ENCODE measurements around the gene HEBP2. TPM values are rescaled to one million over a fixed set of nuclear protein-coding genes. Genes with fewer than 3 reads are reported as not detected.

The HEBP2 gene
- total RNA-seq, 2 experiments from 2014 or later: 31.8 to 32.9 TPM

- Mint-ChIP-seq H3K36me3 (ENCODE audit: low read depth) (no peaks in the 10 kb centered on the region), H3K9me3 (no peaks in the 10 kb centered on the region), H3K4me1 (ENCODE audit: low read depth) (peaks cover 6% of the 10 kb centered on the region), H3K4me3 (no peak overlapping the region), H3K27ac (no peak overlapping the region), H3K27me3 (no peaks in the 10 kb centered on the region)
- Histone ChIP-seq H3K27ac (ENCODE audit: low read depth in 1 of 2, low read length in 2 of 2) (no peak overlapping the region), H3K36me3 (ENCODE audit: insufficient read depth, low read length) (no peaks in the 10 kb centered on the region), H3K4me1 (ENCODE audit: insufficient read depth, low read length) (peaks cover 3% of the 10 kb centered on the region), H3K9me3 (ENCODE audit: control insufficient read depth in 1 of 2, insufficient read depth in 1 of 2, low read length in 2 of 2) (no peaks in the 10 kb centered on the region), H3K4me3 (ENCODE audit: low read length) (no peak overlapping the region), H3K27me3 (ENCODE audit: control insufficient read depth in 1 of 2, insufficient read depth in 2 of 2, low read length in 2 of 2) (no peaks in the 10 kb centered on the region)
- intact Hi-C loops (cut with DNase I, micrococcal nuclease): loop anchor here (1.0 to 5.0 kb wide), 5 partner anchors 80 to 338 kb away; no protein-coding TSS in a partner anchor
- no peak for ATAC-seq (ENCODE audit: poor library complexity)
- CTCF ChIA-PET: interaction anchor here (0.9 to 2.0 kb wide), 6 partner anchors 25 to 91 kb away, joined by 3 to 11 read pairs (median 4); no protein-coding TSS in a partner anchor
- DNase-seq: no peak
- POLR2A ChIA-PET: interaction anchor here (1.0 kb wide), 1 partner anchor 26 kb away, joined by 5 read pairs; no protein-coding TSS in a partner anchor
- no peak for TF ChIP-seq CTCF (IDR thresholded peaks at IDR 0.05)
These were observed 25.7 kb downstream of the HEBP2 start for GRCh38 chr6:138429761-138430160.

GRCh38 chr6:138430361-138431145, 26.5 kb downstream of the HEBP2 start:
- Histone ChIP-seq H3K4me3 (ENCODE audit: low read length) (no peak overlapping the region), H3K9me3 (ENCODE audit: control insufficient read depth in 1 of 2, insufficient read depth in 1 of 2, low read length in 2 of 2) (no peaks in the 10 kb centered on the region), H3K27me3 (ENCODE audit: control insufficient read depth in 1 of 2, insufficient read depth in 2 of 2, low read length in 2 of 2) (no peaks in the 10 kb centered on the region), H3K36me3 (ENCODE audit: insufficient read depth, low read length) (no peaks in the 10 kb centered on the region), H3K4me1 (ENCODE audit: insufficient read depth, low read length) (peaks cover 3% of the 10 kb centered on the region), H3K27ac (ENCODE audit: low read depth in 1 of 2, low read length in 2 of 2) (no peak overlapping the region)
- H3K36me3 Mint-ChIP-seq (ENCODE audit: low read depth): no peaks in the 10 kb centered on the region
- POLR2A ChIA-PET: no interaction called here
- TF ChIP-seq CTCF (IDR thresholded peaks at IDR 0.05): no peak
- H3K27ac Mint-ChIP-seq: no peak overlapping the region
- intact Hi-C loops (cut with DNase I, micrococcal nuclease): no loop called here
- H3K4me3 Mint-ChIP-seq: no peak overlapping the region
- peaks cover 6% of the 10 kb centered on the region for H3K4me1 Mint-ChIP-seq (ENCODE audit: low read depth)
- no peak for DNase-seq
- CTCF ChIA-PET: interaction anchor here (0.9 to 2.0 kb wide), 4 partner anchors 78 to 90 kb away, joined by 4 to 11 read pairs (median 6); no protein-coding TSS in a partner anchor
- no peak for ATAC-seq (ENCODE audit: poor library complexity)
- no peaks in the 10 kb centered on the region for H3K9me3 Mint-ChIP-seq
- no peaks in the 10 kb centered on the region for H3K27me3 Mint-ChIP-seq

- Histone ChIP-seq H3K9me3 (ENCODE audit: control insufficient read depth in 1 of 2, insufficient read depth in 1 of 2, low read length in 2 of 2) (no peaks in the 10 kb centered on the region), H3K36me3 (ENCODE audit: insufficient read depth, low read length) (no peaks in the 10 kb centered on the region), H3K27me3 (ENCODE audit: control insufficient read depth in 1 of 2, insufficient read depth in 2 of 2, low read length in 2 of 2) (no peaks in the 10 kb centered on the region), H3K27ac (ENCODE audit: low read depth in 1 of 2, low read length in 2 of 2) (no peak overlapping the region), H3K4me3 (ENCODE audit: low read length) (no peak overlapping the region), H3K4me1 (ENCODE audit: insufficient read depth, low read length) (peaks cover 3% of the 10 kb centered on the region)
- H3K27ac Mint-ChIP-seq: no peak overlapping the region
- POLR2A ChIA-PET: interaction anchor here (1.0 kb wide), 1 partner anchor 27 kb away, joined by 3 read pairs; the partner anchor contains the start of gene HEBP2
- peaks cover 6% of the 10 kb centered on the region for H3K4me1 Mint-ChIP-seq (ENCODE audit: low read depth)
- peak in 3 of 14 experiments; percentile 16 to 50 (median 49) for DNase-seq
- intact Hi-C loops (cut with DNase I, micrococcal nuclease): no loop called here
- no peak for TF ChIP-seq CTCF (IDR thresholded peaks at IDR 0.05)
- H3K9me3 Mint-ChIP-seq: no peaks in the 10 kb centered on the region
- no peaks in the 10 kb centered on the region for H3K27me3 Mint-ChIP-seq
- H3K4me3 Mint-ChIP-seq: no peak overlapping the region
- H3K36me3 Mint-ChIP-seq (ENCODE audit: low read depth): no peaks in the 10 kb centered on the region
- no peak for ATAC-seq (ENCODE audit: poor library complexity)
- CTCF ChIA-PET: interaction anchor here (1.0 to 2.0 kb wide), 2 partner anchors 78 to 87 kb away, joined by 5 to 11 read pairs; no protein-coding TSS in a partner anchor
These were observed 27.4 kb downstream of the HEBP2 start for GRCh38 chr6:138431256-138432062.

Measured in CD4-positive, alpha-beta T cell (primary cell).